GM19193 (cell line): ENCODE data around the gene RSAD1.

ENCODE experiments used
- POLR2A ChIP-seq: IDR thresholded peaks from 4 replicates; pipeline ENCODE4 v1.6.1; 2011; ENCODE audit not compliant: insufficient read depth, insufficient read length; ENCODE audit errors: extremely low read depth

RSAD1 gene

DNA sequence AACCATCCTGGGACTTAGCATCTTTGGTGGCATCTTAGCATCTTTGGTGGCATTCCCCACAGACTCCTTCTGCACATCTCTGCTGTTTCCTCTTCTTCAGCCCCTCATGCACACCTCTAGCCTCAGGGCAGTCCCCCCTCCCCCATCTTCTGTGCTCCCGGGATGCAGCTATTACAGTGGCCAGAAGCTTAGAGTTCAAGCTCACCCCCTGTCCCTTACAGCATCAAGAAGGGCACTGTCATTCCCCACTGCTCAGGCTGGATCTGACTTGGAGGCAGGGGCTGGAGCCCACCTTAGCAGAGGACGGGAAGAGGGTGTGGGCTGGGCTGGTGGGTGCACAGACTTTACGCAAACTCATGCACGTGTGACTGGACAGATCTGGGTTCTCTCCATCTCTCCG, 54.5 kb downstream of the RSAD1 start:
- no peak for TF ChIP-seq POLR2A

DNA sequence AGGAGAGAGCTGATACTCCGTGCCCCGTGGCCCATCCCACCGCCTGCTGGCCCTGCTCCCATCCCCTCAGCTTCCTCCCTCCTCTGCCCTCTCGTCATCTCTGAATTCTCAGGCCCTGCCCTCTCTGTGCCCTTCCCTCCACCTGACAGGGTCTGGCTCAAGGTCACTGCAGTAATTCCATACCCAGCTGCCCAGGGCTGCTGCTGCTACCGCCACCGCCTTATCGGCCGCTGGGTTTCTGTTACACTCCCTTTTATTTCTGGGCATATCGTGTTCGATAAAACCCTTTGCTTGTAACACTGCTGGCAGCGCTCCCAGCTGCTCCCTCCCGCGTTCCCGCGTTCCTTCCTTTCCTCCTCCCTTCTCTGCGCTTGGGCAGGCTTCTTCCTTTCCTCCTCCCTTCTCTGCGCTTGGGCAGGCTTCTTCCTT, 55.1 kb downstream of the RSAD1 start:
- TF ChIP-seq POLR2A = no peak

DNA sequence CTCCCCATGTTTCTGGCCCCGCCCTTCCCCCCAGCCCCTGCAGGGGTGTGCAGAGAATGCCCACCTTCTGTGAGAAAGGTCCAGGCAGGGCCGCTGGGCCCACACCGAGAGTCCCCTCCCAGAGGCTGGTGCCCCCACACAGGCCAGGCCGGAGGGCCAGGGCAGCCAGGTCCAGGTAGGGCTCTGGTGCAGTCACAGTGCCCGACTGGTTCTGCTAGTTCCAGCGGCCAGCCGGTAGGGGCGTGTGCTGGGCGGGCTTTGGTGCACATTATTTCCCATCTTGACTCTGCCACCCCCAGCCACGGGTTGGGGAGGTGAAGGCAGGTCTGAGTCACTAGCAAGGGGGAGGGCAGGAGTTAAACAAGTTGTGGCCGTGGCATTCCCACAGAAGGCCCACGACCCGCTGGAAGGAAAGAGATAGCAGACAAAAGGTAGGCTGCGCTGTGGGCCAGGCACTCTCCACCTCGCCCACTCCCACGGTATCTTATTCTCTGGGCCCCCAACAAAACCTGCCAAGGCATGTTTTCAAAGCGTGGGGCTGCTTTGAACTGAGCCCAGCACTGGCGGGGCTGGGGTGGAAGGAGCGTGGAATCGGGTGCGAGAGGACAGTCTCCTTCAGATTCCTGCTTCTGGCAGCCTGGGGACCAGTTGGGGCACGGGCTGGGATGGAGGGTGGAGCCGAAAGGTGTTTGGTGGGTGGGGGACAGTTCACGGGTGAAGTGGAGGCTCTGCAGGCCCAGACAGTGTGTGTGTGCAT, 55.7 kb downstream of the RSAD1 start:
- TF ChIP-seq POLR2A = no peak

DNA sequence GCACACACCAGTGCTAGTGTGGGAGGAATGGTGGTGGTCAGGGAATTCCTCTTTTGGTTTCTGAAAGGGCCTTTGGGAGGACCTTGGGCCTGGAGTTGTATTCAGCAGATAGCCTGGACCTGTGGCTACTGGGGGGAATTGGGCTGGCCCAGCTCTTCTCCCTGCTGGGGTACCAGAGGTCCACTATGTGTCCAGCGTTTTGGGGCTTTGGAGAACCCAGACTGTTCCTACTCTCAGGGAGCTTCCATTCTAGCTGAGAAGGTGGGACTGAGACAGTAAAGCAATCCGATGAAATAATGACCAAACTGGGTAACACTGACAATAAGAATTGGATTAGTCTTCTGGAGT, 56.3 kb downstream of the RSAD1 start:
- no peak for TF ChIP-seq POLR2A

DNA sequence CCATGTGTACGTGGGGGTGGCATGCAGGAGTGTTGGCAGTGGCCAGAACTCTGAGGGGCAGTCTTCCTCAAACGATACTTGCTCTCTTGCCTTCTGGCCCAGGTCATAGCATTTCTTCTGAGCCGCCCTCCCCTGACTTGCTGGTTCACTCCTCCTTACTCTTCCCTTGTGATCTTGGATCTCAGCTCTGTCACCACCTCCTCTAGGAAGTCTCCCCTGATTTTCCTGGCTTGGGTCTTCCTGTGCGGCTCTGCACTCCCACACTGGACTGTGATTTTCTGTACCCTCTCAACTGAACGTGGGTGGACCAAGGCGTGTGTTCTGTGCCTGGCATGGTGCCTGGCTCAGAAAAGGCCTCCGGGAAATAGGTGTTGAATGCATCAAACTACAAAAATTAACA, 56.7 kb downstream of the RSAD1 start:
- no peak for TF ChIP-seq POLR2A
